Neural cell (in vitro differentiated cells): ENCODE data around the gene SNX7. TPM values are rescaled to one million over a fixed set of nuclear protein-coding genes. Genes with fewer than 3 reads are reported as not detected.

ENCODE experiments used
- H2AFZ ChIP-seq: fragments of 200-600, 300-800 bp; sonication (generic), shearing (Covaris generic); 2 replicates; pipeline ENCODE4 v1.6.0; 2014; ENCODE audit warnings: low read depth, mild to moderate bottlenecking, antibody characterized with exemption, low read length, moderate library complexity
- H3F3A ChIP-seq: fragments of 200-600 bp; shearing (Covaris generic); 2 replicates; pipeline ENCODE4 v1.6.1; 2016; ENCODE audit warnings: mild to moderate bottlenecking, moderate library complexity, mixed read lengths, antibody characterized with exemption, low read length; ENCODE audit not compliant: insufficient read depth, poor library complexity, severe bottlenecking
- H3K27ac ChIP-seq: fragments of 200-600, 300-800 bp; sonication (generic), shearing (Covaris generic); 2 replicates; pipeline ENCODE4 v1.5.1; 2014; ENCODE audit warnings: mild to moderate bottlenecking, low read length, moderate library complexity
- H3K27me3 ChIP-seq: fragments of 300-800, 200-600 bp; sonication (generic), shearing (Covaris generic); 2 replicates; pipeline ENCODE4 v1.6.0; 2014; ENCODE audit warnings: mild to moderate bottlenecking, low read depth, low read length, moderate library complexity; ENCODE audit not compliant: insufficient read depth
- H3K36me3 ChIP-seq: fragments of 300-800, 200-600 bp; sonication (generic), shearing (Covaris generic); 2 replicates; pipeline ENCODE4 v1.5.1; 2014; ENCODE audit warnings: mild to moderate bottlenecking, antibody characterized with exemption, low read length, moderate library complexity; ENCODE audit not compliant: insufficient read depth
- H3K4me2 ChIP-seq: fragments of 300-800, 200-600 bp; sonication (generic), shearing (Covaris generic); 2 replicates; pipeline ENCODE4 v1.6.0; 2014; ENCODE audit warnings: mild to moderate bottlenecking, low read length
- H3K4me3 ChIP-seq: fragments of 300-800, 200-600 bp; sonication (generic), shearing (Covaris generic); 2 replicates; pipeline ENCODE4 v1.5.1; 2014; ENCODE audit warnings: mild to moderate bottlenecking, low read length, moderate library complexity
- H3K79me2 ChIP-seq: fragments of 200-600 bp; shearing (Covaris generic); replicated peaks from 2 replicates; pipeline ENCODE4 v1.6.0; 2014; ENCODE audit warnings: mild to moderate bottlenecking, low read length, moderate library complexity; ENCODE audit not compliant: insufficient read depth
- H3K9ac ChIP-seq: fragments of 300-800, 200-600 bp; sonication (generic), shearing (Covaris generic); 2 replicates; pipeline ENCODE4 v1.6.1; 2016; ENCODE audit warnings: mild to moderate bottlenecking, low read length, mixed read lengths
- H3K9me2 ChIP-seq: fragments of 200-600 bp; shearing (Covaris generic); 2 replicates; pipeline ENCODE4 v1.6.1; 2016; ENCODE audit warnings: mild to moderate bottlenecking, low read length, mixed read lengths; ENCODE audit not compliant: insufficient read depth
- H3K9me3 ChIP-seq: fragments of 200-600, 300-800 bp; sonication (generic), shearing (Covaris generic); 2 replicates; pipeline ENCODE4 v1.6.1; 2016; ENCODE audit warnings: mild to moderate bottlenecking, mixed run types, low read length, moderate library complexity, mixed read lengths
- H4K20me1 ChIP-seq: fragments of 200-600 bp; shearing (Covaris generic); 2 replicates; pipeline ENCODE4 v1.6.1; 2016; ENCODE audit warnings: mild to moderate bottlenecking, mixed run types; ENCODE audit not compliant: insufficient read depth
- CTCF ChIP-seq: fragments of 450-650 bp; IDR thresholded peaks from 2 replicates; pipeline ENCODE4 v1.5.1; 2014; ENCODE audit warnings: antibody characterized with exemption, mild to moderate bottlenecking, moderate library complexity; ENCODE audit not compliant: poor library complexity, severe bottlenecking
- EP300 ChIP-seq: fragments of 450-650 bp; conservative IDR thresholded peaks from 2 replicates; pipeline ENCODE4 v1.6.1; 2014; ENCODE audit warnings: antibody characterized with exemption, mild to moderate bottlenecking, moderate library complexity; ENCODE audit not compliant: poor library complexity, severe bottlenecking
- EZH2 ChIP-seq: fragments of 200-600, 300-800 bp; shearing (Covaris generic), sonication (generic); IDR thresholded peaks from 2 replicates; pipeline ENCODE4 v1.6.1; 2014; ENCODE audit warnings: antibody characterized with exemption, low read length, borderline replicate concordance, mild to moderate bottlenecking; ENCODE audit not compliant: insufficient read depth, poor library complexity, severe bottlenecking
- MXI1 ChIP-seq: fragments of 450-650 bp; conservative IDR thresholded peaks from 2 replicates; pipeline ENCODE4 v1.6.1; 2014; ENCODE audit warnings: antibody characterized with exemption, mild to moderate bottlenecking; ENCODE audit not compliant: poor library complexity, severe bottlenecking
- POLR2AphosphoS5 ChIP-seq: IDR thresholded peaks from 2 replicates; pipeline ENCODE4 v1.6.1; 2012
- RAD21 ChIP-seq: fragments of 450-650 bp; conservative IDR thresholded peaks from 2 replicates; pipeline ENCODE4 v1.6.1; 2014; ENCODE audit warnings: antibody characterized with exemption, mild to moderate bottlenecking, moderate library complexity
- REST ChIP-seq: IDR thresholded peaks from 2 replicates; pipeline ENCODE4 v1.6.1; 2012; ENCODE audit warnings: borderline replicate concordance
- SMC3 ChIP-seq: fragments of 450-650 bp; conservative IDR thresholded peaks from 2 replicates; pipeline ENCODE4 v1.6.1; 2014; ENCODE audit warnings: antibody characterized with exemption, mild to moderate bottlenecking, moderate library complexity; ENCODE audit not compliant: poor library complexity
- TAF1 ChIP-seq: IDR thresholded peaks from 2 replicates; pipeline ENCODE4 v1.6.1; 2012; ENCODE audit warnings: low read depth
- polyA plus RNA-seq: library from polyadenylated mRNA; depleted of rRNA; stranded (reverse); fragments of >200 nt; gene quantifications from 2 replicates; pipeline ENCODE4 v1.2.3, GENCODE V29; 2014

Gene SNX7
- polyA plus RNA-seq, 1 donor from 2014 or later = 7.5 TPM

- Histone ChIP-seq H3K4me3 (no peak overlapping the region), H3K27ac (no peak overlapping the region), H2AFZ (no peak overlapping the region), H3K79me2 (no peaks in the 10 kb centered on the region), H4K20me1 (no peaks in the 10 kb centered on the region), H3K4me2 (no peak overlapping the region), H3F3A (no peaks in the 10 kb centered on the region), H3K9me2 (no peaks in the 10 kb centered on the region), H3K27me3 (no peaks in the 10 kb centered on the region), H3K36me3 (no peaks in the 10 kb centered on the region), H3K9me3 (no peaks in the 10 kb centered on the region), H3K9ac (no peak overlapping the region)
- TF ChIP-seq CTCF (no peak), REST (no peak), POLR2AphosphoS5 (no peak), TAF1 (no peak), SMC3 (no peak), RAD21 (no peak), EP300 (no peak), EZH2 (no peak), MXI1 (no peak)
These were observed 74.2 kb downstream of the SNX7 start for GRCh38 chr1:98735756-98736155.

- no peaks in the 10 kb centered on the region for H3K9me2 ChIP-seq
- no peak overlapping the region for H3K4me3 ChIP-seq
- H4K20me1 ChIP-seq = no peaks in the 10 kb centered on the region
- no peaks in the 10 kb centered on the region for H3K79me2 ChIP-seq
- no peaks in the 10 kb centered on the region for H3F3A ChIP-seq
- no peaks in the 10 kb centered on the region for H3K36me3 ChIP-seq
- H3K9ac ChIP-seq = no peak overlapping the region
- H2AFZ ChIP-seq = no peak overlapping the region
- H3K27ac ChIP-seq = no peak overlapping the region
- TF ChIP-seq MXI1 = no peak
- no peak for TF ChIP-seq POLR2AphosphoS5
- no peak for TF ChIP-seq CTCF
- no peaks in the 10 kb centered on the region for H3K27me3 ChIP-seq
- no peak overlapping the region for H3K4me2 ChIP-seq
- no peaks in the 10 kb centered on the region for H3K9me3 ChIP-seq
These were observed 76.3 kb downstream of the SNX7 start for GRCh38 chr1:98737835-98738234.
